Stimulated activated CD4-positive, alpha-beta T cell treated with anti-CD3 and anti-CD28 coated beads, Interleukin-1b, Interleukin-23, amount 100 ng/mL, for 48 hours (primary cell): ENCODE measurements around the gene MACC1.

Experiments used
- DNase-seq: peaks from one replicate; pipeline ENCODE4 v3.0.0-alpha.2; 2020

MACC1 gene

GRCh38 chr7:20217193-20217948 lies at the start of gene MACC1:
MACC1 (minus strand) TSS chr7:20217384; CDS start chr7:20161862, 55,522 bp downstream.
- no peak for DNase-seq

DNA sequence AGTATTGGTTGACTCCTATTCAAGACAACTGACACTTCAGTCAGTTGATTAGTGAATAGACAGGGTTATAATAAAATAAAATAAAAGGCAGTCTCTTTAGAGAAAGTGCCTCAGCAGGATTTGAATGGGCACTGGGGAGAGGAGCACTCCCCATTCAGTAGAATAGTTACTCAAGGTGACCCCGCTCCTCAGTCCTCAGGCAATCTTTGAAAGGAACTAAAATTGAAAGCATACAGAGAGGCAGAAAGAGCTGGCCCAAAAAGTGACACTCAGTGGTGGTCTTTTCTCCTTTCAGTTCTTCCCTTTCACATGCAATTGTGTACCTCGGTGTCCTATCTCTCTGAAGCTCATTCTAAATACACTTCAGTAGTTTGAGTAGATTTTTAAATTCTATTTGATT lies 47.4 kb upstream of the MACC1 start:
- DNase-seq: no peak

DNA sequence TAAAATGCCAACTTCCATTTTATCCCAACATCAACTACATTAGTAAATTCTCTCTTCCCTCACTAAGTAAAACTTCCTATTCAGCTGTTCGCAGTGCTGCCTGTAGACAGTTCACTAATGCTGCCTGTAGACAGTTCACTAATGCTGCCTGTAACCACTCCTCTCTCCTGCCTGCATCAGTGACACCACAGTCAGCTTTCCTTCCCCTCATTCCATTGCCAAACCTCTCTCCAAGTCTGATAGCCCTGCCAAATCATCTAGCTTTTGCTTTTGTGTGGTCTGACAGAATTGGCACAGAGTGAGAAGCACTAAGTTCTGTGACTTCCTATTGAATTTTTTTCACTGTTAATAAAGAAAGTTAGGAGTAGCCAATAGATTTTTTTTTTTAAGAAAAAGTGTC lies 43.0 kb upstream of the MACC1 start:
- DNase-seq: no peak

DNA sequence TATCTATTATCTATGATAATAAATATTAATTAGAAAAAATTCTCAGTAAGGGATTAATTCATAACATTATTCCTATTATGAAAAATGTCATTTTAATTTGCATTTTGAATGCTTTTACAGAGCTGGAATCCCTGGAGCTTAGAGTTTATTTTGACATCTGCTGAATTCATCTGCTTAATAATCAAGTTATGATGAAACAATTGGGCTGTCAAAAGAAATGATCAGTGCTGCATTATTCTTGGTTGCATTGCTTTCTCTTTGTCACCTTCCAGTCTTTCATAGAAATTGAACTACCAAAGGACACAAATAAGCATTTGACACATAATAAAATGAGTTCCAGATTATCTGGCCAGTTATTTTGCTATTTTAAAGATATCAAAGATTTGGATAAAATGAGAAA lies 40.0 kb upstream of the MACC1 start:
- no peak for DNase-seq

- no peak for DNase-seq
Observed at GRCh38 chr7:20249920-20250319, 32.7 kb upstream of the MACC1 start.

DNA sequence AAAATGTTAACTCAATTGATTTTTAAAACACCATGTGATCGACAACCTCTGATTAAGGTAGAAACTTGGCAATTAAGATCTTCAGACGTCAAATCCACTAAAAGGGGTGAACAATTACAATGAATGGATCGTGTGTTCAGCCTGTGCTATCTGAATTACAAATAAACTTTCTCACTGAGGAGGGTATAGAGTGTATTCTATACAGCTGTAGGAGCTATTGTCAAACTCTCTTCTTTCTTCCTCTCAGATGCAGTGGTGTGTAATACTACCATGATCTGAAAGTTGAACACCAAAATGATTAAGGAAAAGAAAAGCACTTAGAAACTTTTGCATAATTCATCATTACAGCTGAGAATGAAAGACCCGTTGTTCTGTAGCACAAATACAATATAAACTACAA lies 32.2 kb upstream of the MACC1 start:
- no peak for DNase-seq

DNA sequence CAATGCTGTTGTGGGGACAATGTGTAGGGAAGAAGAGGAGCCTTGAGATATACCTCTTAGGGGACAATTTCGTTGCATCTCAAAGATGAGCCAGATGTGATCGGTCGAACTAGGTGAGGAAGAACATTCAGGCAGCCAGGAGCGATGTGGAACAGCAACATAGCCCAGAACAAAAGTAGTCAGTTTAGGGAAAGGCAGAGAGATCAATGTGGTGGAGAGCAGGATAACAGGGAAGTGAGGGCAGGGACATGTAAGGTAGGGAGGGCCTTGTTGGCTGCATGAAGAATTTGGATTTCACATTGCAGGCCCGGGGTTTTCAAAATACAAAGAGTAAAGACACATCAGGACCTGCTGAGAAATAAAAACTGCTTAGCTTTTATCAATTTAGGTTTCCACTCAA lies 29.1 kb upstream of the MACC1 start:
- DNase-seq: no peak

DNA sequence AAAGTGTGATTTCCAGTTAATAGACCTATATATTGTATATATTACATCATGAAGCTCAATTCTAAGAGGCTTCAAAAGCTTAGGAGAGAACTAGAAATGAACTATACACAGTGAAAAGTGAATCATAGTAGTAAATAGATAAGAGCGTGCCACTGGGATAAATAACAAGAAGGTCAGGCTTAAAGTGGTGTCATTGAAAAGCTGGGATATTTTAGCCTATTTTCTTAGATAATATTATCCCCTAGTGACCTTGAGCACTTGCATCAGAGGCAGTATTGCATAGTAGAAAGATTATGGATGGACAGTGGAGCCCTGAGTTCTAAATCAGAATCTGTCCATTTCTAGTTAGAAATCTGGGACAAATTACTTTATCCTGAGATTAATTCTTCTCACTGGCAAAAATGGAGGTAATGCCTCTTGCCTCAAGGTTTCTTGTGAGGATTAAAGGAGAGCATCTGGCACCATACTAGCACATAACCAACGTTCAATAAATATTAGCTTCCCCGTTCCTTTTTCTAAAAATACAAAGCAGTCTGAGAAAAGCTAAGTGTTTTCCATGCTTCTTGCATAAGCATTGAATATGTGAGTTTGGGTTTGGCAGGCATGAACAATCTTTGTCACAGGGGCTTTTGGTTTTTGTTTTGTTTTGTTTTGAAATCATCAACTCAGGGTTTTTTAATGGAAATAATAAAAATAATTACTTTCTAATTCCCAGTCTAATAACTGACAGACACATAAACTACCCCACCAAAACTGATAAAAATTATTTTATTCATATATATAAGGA lies 27.3 kb upstream of the MACC1 start:
- DNase-seq: no peak

DNA sequence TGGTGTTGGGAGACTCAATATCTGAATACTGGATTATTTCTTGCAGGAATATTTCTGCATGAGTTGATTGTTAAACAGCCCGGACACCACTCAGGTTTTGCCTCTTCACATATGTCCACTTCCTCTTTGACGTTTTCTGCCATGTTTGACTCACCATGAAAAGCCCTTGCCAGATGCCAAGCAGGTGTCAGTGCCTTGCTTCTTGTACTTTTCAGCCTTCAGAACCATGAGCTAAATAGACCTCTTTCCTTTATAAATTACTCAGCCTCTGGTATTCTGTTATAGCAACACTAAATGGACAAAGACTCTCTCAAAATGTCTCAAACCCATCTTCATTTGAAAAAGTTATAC lies 24.7 kb upstream of the MACC1 start:
- DNase-seq: no peak

DNA sequence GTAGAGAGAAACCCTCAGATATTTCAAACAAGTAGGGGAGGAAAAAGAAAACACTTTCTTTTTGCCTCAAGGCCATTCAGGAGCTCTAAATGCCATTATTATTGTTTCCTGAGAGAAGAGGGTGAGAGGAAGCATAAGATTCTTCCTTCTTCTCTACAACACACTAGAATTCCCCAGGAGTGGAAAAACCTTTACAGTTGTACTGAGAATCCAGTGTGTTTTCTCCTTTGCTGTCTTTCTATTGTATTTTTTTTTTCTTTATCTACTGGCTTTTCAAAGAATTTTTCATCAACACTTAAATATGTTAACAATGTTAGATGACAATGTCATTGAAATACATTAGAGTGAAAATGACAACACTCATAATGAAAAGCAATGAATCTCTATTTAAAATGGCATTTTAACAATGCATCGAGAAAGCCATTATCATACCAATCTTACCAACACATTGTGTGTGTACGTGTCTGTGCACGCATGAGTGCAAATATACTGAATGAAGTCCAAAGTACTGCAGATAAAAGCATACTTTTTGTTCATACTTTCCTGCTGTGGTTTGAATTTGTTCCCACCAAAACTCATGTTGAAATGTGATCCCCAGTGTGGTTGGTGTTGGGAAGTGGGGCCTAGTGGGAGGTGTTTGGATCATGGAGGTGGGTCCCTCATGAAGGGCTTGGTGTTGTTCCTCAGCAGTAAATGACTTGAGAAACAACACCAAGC lies 24.2 kb upstream of the MACC1 start:
- DNase-seq: no peak

- DNase-seq: no peak
Observed at GRCh38 chr7:20240080-20240926, 23.1 kb upstream of the MACC1 start.

DNA sequence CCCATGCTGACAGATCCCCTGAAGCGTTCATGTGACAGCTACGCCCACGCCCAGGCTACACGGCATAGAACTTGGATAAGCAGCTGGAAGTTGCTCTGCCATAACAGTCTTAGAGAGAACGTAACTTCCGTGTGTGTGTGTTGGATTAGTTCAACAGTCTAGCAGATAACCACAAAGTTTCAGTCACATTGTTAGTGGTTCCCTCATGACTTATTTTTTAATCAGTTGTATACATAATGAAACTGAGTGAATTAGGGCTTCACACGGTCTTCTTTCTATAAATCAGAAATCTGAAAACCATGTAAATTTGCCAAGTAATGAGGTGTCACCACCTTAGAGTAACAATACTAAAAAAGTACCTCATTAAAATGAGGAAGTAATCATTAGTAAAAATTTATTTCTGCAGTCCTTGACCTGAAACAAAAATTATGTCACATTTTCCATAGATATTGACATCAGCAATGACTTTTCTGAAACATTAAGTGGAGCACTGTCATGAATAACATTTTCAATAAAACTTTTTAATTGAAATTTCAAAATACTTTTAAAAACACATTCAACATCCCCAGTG lies 21.7 kb upstream of the MACC1 start:
- DNase-seq: no peak

DNA sequence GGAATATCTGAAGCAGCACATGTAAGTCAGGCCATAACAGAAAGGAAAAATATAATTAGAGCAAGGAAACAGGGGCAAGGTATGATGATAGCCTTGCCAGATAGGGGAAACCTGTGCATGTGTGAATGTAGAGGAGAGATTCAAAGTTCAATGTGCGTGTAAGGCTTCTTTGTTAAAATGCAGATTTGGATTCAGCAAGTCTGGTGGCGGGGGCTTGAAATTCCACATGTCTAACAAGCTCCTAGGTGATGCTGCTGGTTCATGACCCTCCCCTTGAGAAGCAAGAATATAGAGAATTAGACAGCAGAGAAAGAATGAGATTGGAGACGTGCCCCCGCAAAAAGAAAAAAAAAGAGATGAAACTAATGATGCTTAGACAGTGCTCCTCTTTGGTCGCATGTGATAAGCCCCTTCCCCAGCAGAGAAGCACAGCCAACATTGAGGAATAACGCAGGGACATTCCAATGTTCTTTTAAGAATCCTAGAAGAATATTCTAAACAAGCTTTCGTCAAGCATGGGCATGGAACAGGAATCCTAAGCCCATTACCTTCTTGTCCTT lies 21.1 kb upstream of the MACC1 start:
- no peak for DNase-seq

DNA sequence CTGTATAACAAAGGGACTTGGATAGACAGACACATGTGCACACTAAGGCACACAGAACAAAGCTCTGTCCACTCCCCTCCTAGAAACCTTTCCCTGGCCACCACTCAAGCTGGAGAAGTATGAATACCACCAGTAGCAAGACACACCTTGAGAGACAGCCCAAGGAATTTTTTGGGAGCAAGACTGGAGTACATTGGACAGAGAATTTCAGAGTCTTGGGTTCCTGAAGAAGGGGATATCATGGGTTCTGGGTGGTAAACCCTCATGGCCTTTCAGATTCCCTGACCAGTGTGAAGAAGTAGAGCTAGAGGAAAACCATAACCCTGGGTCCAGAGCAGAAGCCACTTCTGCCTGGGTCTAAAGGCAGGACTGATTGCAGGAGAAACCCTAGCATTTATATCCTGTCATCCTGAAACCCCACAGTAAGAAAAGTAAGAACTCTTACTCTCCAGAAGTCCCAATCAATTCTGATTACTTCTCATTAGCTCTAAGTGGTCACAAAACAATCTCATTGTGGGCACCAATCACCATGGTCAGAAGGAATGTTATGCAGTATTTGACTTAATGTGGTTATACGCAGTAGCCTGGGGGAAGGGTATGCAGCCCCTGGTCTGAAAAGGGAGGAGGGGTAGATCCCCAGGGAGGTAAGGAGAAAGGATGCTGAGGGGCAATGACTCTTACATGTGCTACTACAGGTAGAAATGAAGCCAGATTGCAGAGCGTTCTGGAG lies 20.4 kb upstream of the MACC1 start:
- no peak for DNase-seq

DNA sequence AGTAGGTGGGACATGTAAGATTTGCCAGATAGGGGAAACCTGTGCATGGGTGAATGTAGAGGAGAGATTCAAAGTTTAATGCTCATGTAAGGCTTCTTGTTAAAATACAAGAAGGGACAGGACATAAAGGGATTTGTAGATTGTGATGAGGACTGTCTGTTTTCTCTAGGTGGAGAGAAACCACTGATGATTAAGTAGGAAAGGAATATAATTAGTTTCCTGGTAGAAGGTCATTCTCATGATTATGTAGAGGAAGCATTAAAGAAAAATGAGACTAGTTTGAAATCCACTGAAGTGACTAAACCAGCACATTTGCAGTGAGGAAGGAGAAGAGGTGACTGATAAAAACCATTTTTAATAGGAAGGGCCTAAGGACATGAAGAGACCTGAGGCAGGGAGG lies 19.6 kb upstream of the MACC1 start:
- DNase-seq: no peak

GRCh38 chr7:20236043-20236442 lies 18.9 kb upstream of the MACC1 start:
- DNase-seq: no peak

- DNase-seq: no peak
Observed at GRCh38 chr7:20235288-20235687, 18.1 kb upstream of the MACC1 start.

DNA sequence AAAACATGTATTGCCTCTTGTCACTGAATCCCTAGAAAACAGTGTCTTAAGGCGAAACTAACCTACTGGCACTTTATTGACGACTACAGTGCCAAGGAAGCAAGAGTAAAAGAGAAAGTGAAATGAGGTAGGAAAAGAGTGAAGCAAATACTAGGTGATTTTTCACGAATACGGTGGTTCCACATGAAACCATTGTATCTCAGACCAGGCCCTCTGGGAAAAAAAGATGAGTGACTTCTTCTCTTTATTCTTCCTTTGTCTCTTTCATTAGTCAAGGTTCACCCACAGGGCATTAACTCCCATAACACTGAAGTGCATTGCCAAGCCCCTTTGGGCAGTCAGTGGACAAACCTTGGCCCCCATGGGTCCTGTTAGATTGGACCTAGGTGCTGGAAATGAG lies 16.2 kb upstream of the MACC1 start:
- DNase-seq: no peak

DNA sequence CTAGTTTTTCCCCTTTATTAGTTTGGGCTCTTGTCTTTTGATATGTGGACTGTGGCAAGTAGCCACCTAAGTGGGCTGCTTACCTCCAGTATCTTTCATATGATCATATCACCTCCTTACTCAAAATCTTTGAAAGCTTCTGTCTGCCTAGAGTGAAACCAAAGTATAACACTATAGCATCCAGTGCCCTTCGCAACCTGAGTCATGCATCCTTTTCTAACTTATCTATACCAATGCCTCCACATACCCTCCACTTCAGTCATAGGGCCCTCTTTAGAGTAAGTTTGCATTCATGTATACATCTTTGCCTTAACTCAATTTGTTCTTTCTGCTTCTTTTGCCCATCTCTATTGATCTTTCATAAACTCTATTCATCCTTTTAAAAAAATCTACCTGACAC lies 15.7 kb upstream of the MACC1 start:
- DNase-seq: no peak

DNA sequence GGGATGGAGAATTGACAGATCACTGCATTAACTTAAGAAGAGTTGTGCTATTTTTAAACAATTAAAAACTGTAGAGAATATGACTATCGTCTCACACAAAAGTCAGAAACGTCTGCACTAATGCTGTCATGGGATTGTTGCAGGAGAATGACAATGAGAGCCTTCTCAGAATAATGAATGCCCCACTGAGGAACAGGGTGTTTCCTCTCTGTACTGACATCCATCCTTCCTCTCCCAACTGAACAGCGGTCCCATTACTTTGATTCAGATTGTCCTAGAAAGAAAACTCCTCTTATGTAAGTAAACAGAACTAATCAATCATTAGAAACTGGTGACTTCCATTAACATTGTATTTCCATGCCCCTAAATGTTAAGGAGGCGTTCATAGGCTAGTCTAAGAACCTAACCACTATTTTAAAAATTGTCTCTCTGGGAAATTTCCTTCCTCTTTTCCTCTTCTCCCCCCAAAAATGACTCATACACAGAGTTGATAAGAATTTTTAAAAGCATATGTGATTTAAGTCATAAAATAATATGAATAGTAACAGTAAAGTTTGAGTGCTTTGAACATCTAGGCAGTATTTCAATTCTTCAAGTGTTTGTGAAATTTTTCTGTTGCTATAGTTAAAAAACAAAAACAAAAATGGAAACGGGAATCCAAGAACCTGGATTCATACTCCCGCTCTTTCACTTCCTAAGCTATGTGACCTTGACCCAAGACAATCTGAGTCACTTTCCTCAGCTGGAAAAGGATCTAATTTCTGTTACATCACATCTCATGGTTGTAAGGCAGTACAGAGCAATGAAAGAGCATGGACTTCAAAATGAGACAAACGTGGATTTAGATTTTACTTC lies 12.7 kb upstream of the MACC1 start:
- DNase-seq: no peak

DNA sequence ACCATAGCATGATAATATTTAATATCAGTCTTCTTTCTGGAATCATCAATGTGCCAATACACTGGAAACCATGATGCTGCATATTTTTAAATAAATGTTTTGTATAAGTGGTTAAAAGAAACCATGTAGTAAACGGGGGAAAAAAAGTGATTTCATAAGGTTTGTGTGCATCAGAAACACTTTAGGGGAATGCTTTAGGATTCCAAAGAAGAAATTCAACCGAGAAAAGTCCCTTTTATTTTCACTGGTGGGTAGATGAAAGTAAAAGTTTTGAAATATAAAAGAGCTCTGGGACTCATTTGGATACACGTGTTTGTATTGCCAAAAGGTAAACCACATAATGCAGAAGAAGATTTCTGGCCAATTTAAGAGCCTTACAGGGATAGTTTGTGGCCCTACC lies 11.9 kb upstream of the MACC1 start:
- DNase-seq: no peak
